Measurements from ENCODE around the gene WNT7B. TPM values are rescaled to one million over a fixed set of nuclear protein-coding genes. Genes with fewer than 3 reads are reported as not detected.

WNT7B gene
- total RNA-seq, 1 experiment from 2014 or later = 0.33 TPM

GRCh38 chr22:45904236-45904635 is 72.7 kb downstream of the WNT7B start (continued):
- TF ChIP-seq MLX (CRISPR knock-in tag; IDR thresholded peaks at IDR 0.05) (no peak), AR (CRISPR knock-in tag; IDR thresholded peaks at IDR 0.05) (no peak)

GRCh38 chr22:45903355-45904135 is 73.4 kb downstream of the WNT7B start:
- H3K4me1 Mint-ChIP-seq = no peaks in the 10 kb centered on the region
- ChIA-PET CTCF (interaction anchor here (1.3 kb wide), 1 partner anchor 103 kb away, joined by 3 read pairs; no protein-coding TSS in a partner anchor), POLR2A (interaction anchor here (0.6 kb wide), 1 partner anchor 37 kb away, joined by 4 read pairs; no protein-coding TSS in a partner anchor)
- H3K27ac Mint-ChIP-seq = no peak overlapping the region
- peaks cover 6% of the 10 kb centered on the region; the same call in 1 of the 2 replicates for H3K9me3 Mint-ChIP-seq
- H3K4me3 Mint-ChIP-seq = no peak overlapping the region
- no peaks in the 10 kb centered on the region for H3K36me3 Mint-ChIP-seq
- no peak for ATAC-seq
- DNase-seq (ENCODE audit: low spot score) = no peak
- H3K27me3 Mint-ChIP-seq (ENCODE audit: low read depth) = no peaks in the 10 kb centered on the region; the same call in 1 of the 2 replicates
- TF ChIP-seq PRDM15 (CRISPR knock-in tag; IDR thresholded peaks at IDR 0.05) = no peak
- TF ChIP-seq ZNF232 (CRISPR knock-in tag; IDR thresholded peaks at IDR 0.05) = no peak
- no peak for TF ChIP-seq AFF4 (CRISPR knock-in tag; IDR thresholded peaks at IDR 0.05; ENCODE audit: borderline replicate concordance)
- no peak for TF ChIP-seq ZNF138 (CRISPR knock-in tag; conservative IDR thresholded peaks at IDR 0.05)
- TF ChIP-seq CBFB (CRISPR knock-in tag; IDR thresholded peaks at IDR 0.05; ENCODE audit: low read depth) = no peak
- no peak for TF ChIP-seq EMX1 (CRISPR knock-in tag; IDR thresholded peaks at IDR 0.05)
- TF ChIP-seq ZNF425 (CRISPR knock-in tag; conservative IDR thresholded peaks at IDR 0.05) = no peak
- TF ChIP-seq ZNF512 (CRISPR knock-in tag; IDR thresholded peaks at IDR 0.05; ENCODE audit: borderline replicate concordance) = no peak
- no peak for TF ChIP-seq SP1 (CRISPR knock-in tag; conservative IDR thresholded peaks at IDR 0.05)
- TF ChIP-seq CTCF (IDR thresholded peaks at IDR 0.05) = no peak
- no peak for TF ChIP-seq ATF6 (CRISPR knock-in tag; IDR thresholded peaks at IDR 0.05)
- no peak for TF ChIP-seq ZNF219 (CRISPR knock-in tag; IDR thresholded peaks at IDR 0.05; ENCODE audit: borderline replicate concordance)
